CD4-positive, alpha-beta memory T cell (primary cell): Measurements from ENCODE around the gene DCAF4L1. TPM values are rescaled to one million over a fixed set of nuclear protein-coding genes. Genes with fewer than 3 reads are reported as not detected.

Experiments
- CTCF ChIA-PET: fragments of 350-600 bp; sonication (Branson Sonifier 250); formaldehyde crosslinking; loops from one replicate; lab custom pipeline; 2021; ENCODE audit warnings: inconsistent platforms; ENCODE audit not compliant: partially characterized antibody; lab: Charles Lee
- POLR2A ChIA-PET: fragments of 350-600 bp; sonication (Branson Sonifier 250); formaldehyde crosslinking; loops from one replicate; lab custom pipeline; 2021; ENCODE audit not compliant: partially characterized antibody; lab: Charles Lee
- DNase-seq, 5 donors: peaks; one replicate each; pipeline versions ENCODE4 v3.0.0 to v3.0.0-alpha.2; 2020 to 2022; ENCODE audit warnings: mixed read lengths in 1 of 5
- H3K27ac ChIP-seq: one replicate; pipeline ENCODE4 v1.7.0; 2013; ENCODE audit warnings: low read depth, low read length
- H3K27me3 ChIP-seq: 2 replicates; pipeline ENCODE4 v1.7.0; 2013; ENCODE audit warnings: mild to moderate bottlenecking, low read length, moderate library complexity; ENCODE audit not compliant: insufficient read depth
- H3K36me3 ChIP-seq: 2 replicates; pipeline ENCODE4 v1.7.0; 2013; ENCODE audit warnings: mild to moderate bottlenecking, low read length, moderate library complexity; ENCODE audit not compliant: insufficient read depth
- H3K4me1 ChIP-seq: 2 replicates; pipeline ENCODE4 v1.7.0; 2013; ENCODE audit warnings: mild to moderate bottlenecking, low read length, moderate library complexity; ENCODE audit not compliant: insufficient read depth
- H3K4me3 ChIP-seq, 2 donors: one replicate each; pipeline ENCODE4 v1.7.0; 2013; ENCODE audit warnings: low read length in 2 of 2, mild to moderate bottlenecking in 1 of 2
- H3K9me3 ChIP-seq, 2 donors: one replicate each; pipeline ENCODE4 v1.7.0; 2013; ENCODE audit warnings: low read length in 2 of 2, control low read depth in 1 of 2; ENCODE audit not compliant: control insufficient read depth in 1 of 2
- H3K27ac Mint-ChIP-seq, 7 donors: one replicate each; pipeline ENCODE4 v1.8.0; 2020 to 2021; ENCODE audit warnings: mixed read lengths in 7 of 7, mild to moderate bottlenecking in 6 of 7, inconsistent platforms in 3 of 7, moderate library complexity in 3 of 7
- H3K27me3 Mint-ChIP-seq, 2 donors: one replicate each; pipeline ENCODE4 v1.8.0; 2020 to 2021; ENCODE audit warnings: mixed read lengths in 2 of 2
- H3K36me3 Mint-ChIP-seq, 2 donors: one replicate each; pipeline ENCODE4 v1.8.0; 2020 to 2021; ENCODE audit warnings: mixed read lengths in 2 of 2, inconsistent platforms in 1 of 2, mild to moderate bottlenecking in 1 of 2
- H3K4me1 Mint-ChIP-seq, 4 donors: one replicate each; pipeline ENCODE4 v1.8.0; 2020 to 2021; ENCODE audit warnings: mixed read lengths in 4 of 4, mild to moderate bottlenecking in 1 of 4
- H3K4me3 Mint-ChIP-seq, 8 donors: one replicate each; pipeline ENCODE4 v1.8.0; 2020 to 2021; ENCODE audit warnings: mixed read lengths in 8 of 8, mild to moderate bottlenecking in 7 of 8, moderate library complexity in 6 of 8, inconsistent platforms in 3 of 8
- H3K9me3 Mint-ChIP-seq, 8 donors: one replicate each; pipeline ENCODE4 v1.8.0; 2020 to 2021; ENCODE audit warnings: mixed read lengths in 8 of 8, mild to moderate bottlenecking in 5 of 8, inconsistent platforms in 3 of 8, moderate library complexity in 1 of 8
- intact Hi-C: fragments of 100-400 bp; cut with micrococcal nuclease; formaldehyde crosslinking; loops from one replicate; pipeline ENCODE4 v1.15.1; 2023
- polyA plus RNA-seq, 2 donors: library from polyadenylated mRNA; unstranded; fragments of 300-500 nt; fragmentation: Illumina TruSeq; gene quantifications; one replicate each; pipeline ENCODE4 v1.2.3, GENCODE V29; 2021
- total RNA-seq, 2 experiments: library from RNA; stranded (reverse); gene quantifications; one replicate each; pipeline ENCODE4 v1.2.3, GENCODE V29; 2021

The DCAF4L1 gene
- total and polyA plus RNA-seq, 4 experiments from 2014 or later: 0.32 to 0.42 TPM; not detected in 2

- no peak for DNase-seq
- H3K4me1 ChIP-seq: peaks cover 4% of the 10 kb centered on the region
- H3K27ac Mint-ChIP-seq: no peak overlapping the region
- no peaks in the 10 kb centered on the region for H3K36me3 ChIP-seq
- intact Hi-C loops: no loop called here
- no peak overlapping the region for H3K4me3 Mint-ChIP-seq
- POLR2A ChIA-PET: no interaction called here
- H3K4me3 ChIP-seq: no peak overlapping the region
- no peaks in the 10 kb centered on the region for H3K9me3 Mint-ChIP-seq
- no peaks in the 10 kb centered on the region for H3K27me3 ChIP-seq
- no peaks in the 10 kb centered on the region for H3K9me3 ChIP-seq
- CTCF ChIA-PET: no interaction called here
- no peak overlapping the region for H3K27ac ChIP-seq
- H3K27me3 Mint-ChIP-seq: no peaks in the 10 kb centered on the region
- H3K4me1 Mint-ChIP-seq: peaks cover 10 to 39% (median 26%) of the 10 kb centered on the region in 4 donors
- H3K36me3 Mint-ChIP-seq: peaks cover 13 to 17% of the 10 kb centered on the region in 2 donors
Observed at GRCh38 chr4:41998019-41998418, 16.5 kb downstream of the DCAF4L1 start.

GRCh38 chr4:41999321-41999720 is 17.8 kb downstream of the DCAF4L1 start:
- H3K4me1 Mint-ChIP-seq: peaks cover 19 to 52% (median 38%) of the 10 kb centered on the region in 4 donors
- CTCF ChIA-PET: no interaction called here

GRCh38 chr4:42008011-42008786 is 26.6 kb downstream of the DCAF4L1 start:
- H3K4me1 Mint-ChIP-seq: peaks cover 29 to 57% (median 42%) of the 10 kb centered on the region in 4 donors
- H3K27ac Mint-ChIP-seq: peak overlapping the region in 2 of 7 donors; percentile 25 to 42
- CTCF ChIA-PET: no interaction called here

More at GRCh38 chr4:41999321-41999720, 17.8 kb downstream of the DCAF4L1 start:
- H3K27ac Mint-ChIP-seq: no peak overlapping the region
- Histone ChIP-seq H3K36me3 (no peaks in the 10 kb centered on the region), H3K27me3 (no peaks in the 10 kb centered on the region), H3K27ac (no peak overlapping the region), H3K4me3 (no peak overlapping the region), H3K4me1 (no peaks in the 10 kb centered on the region), H3K9me3 (no peaks in the 10 kb centered on the region)
- no peak overlapping the region for H3K4me3 Mint-ChIP-seq
- intact Hi-C loops: no loop called here
- no peaks in the 10 kb centered on the region for H3K27me3 Mint-ChIP-seq
- POLR2A ChIA-PET: no interaction called here
- no peak for DNase-seq
- peaks cover 26 to 29% of the 10 kb centered on the region in 2 donors for H3K36me3 Mint-ChIP-seq
- no peaks in the 10 kb centered on the region for H3K9me3 Mint-ChIP-seq

GRCh38 chr4:42015438-42015837 is 33.9 kb downstream of the DCAF4L1 start:
- H3K9me3 ChIP-seq: no peaks in the 10 kb centered on the region
- Mint-ChIP-seq H3K4me3 (no peak overlapping the region), H3K27ac (no peak overlapping the region), H3K27me3 (no peaks in the 10 kb centered on the region), H3K4me1 (peaks cover 22 to 48% (median 36%) of the 10 kb centered on the region in 4 donors), H3K36me3 (peaks cover 34 to 38% of the 10 kb centered on the region in 2 donors), H3K9me3 (no peaks in the 10 kb centered on the region)
- no peak overlapping the region for H3K4me3 ChIP-seq
- DNase-seq: no peak
- intact Hi-C loops: no loop called here
- ChIA-PET CTCF (no interaction called here), POLR2A (no interaction called here)
- no peaks in the 10 kb centered on the region for H3K27me3 ChIP-seq
- no peaks in the 10 kb centered on the region for H3K36me3 ChIP-seq
- H3K4me1 ChIP-seq: no peaks in the 10 kb centered on the region
- no peak overlapping the region for H3K27ac ChIP-seq

More at GRCh38 chr4:42008011-42008786, 26.6 kb downstream of the DCAF4L1 start:
- POLR2A ChIA-PET: no interaction called here
- no peak overlapping the region for H3K4me3 Mint-ChIP-seq
- H3K27me3 Mint-ChIP-seq: no peaks in the 10 kb centered on the region
- H3K36me3 Mint-ChIP-seq: peaks cover 57 to 68% of the 10 kb centered on the region in 2 donors
- no peak for DNase-seq
- Histone ChIP-seq H3K27ac (no peak overlapping the region), H3K9me3 (no peaks in the 10 kb centered on the region), H3K36me3 (no peaks in the 10 kb centered on the region), H3K27me3 (no peaks in the 10 kb centered on the region), H3K4me1 (no peaks in the 10 kb centered on the region), H3K4me3 (no peak overlapping the region)
- intact Hi-C loops: no loop called here
- H3K9me3 Mint-ChIP-seq: no peaks in the 10 kb centered on the region

- Histone ChIP-seq H3K4me1 (no peaks in the 10 kb centered on the region), H3K4me3 (no peak overlapping the region), H3K27me3 (no peaks in the 10 kb centered on the region), H3K36me3 (peaks cover 13% of the 10 kb centered on the region), H3K27ac (no peak overlapping the region), H3K9me3 (no peaks in the 10 kb centered on the region)
- H3K36me3 Mint-ChIP-seq: peaks cover 36 to 41% of the 10 kb centered on the region in 2 donors
- CTCF ChIA-PET: no interaction called here
- DNase-seq: no peak
- no peaks in the 10 kb centered on the region for H3K9me3 Mint-ChIP-seq
- H3K27ac Mint-ChIP-seq: no peak overlapping the region
- no peaks in the 10 kb centered on the region for H3K27me3 Mint-ChIP-seq
- intact Hi-C loops: no loop called here
- H3K4me3 Mint-ChIP-seq: no peak overlapping the region
- POLR2A ChIA-PET: no interaction called here
- peaks cover 18 to 33% (median 29%) of the 10 kb centered on the region in 4 donors for H3K4me1 Mint-ChIP-seq
Observed at GRCh38 chr4:42018451-42018850, 36.9 kb downstream of the DCAF4L1 start.

Other genes starting within 250 kb of the DCAF4L1 start
- not detected for gene PHOX2B, start 233.0 kb upstream of the DCAF4L1 start, total RNA-seq
- gene PHOX2B, start 233.0 kb upstream of the DCAF4L1 start, polyA plus RNA-seq: not detected
- gene TMEM33, start 46.3 kb upstream of the DCAF4L1 start, total RNA-seq: 10 to 100 TPM; 41.7 to 43.6 TPM
- gene TMEM33, start 46.3 kb upstream of the DCAF4L1 start, polyA plus RNA-seq: 10 to 100 TPM; 15.0 to 25.8 TPM
- 10 to 100 TPM; 28.6 to 31.5 TPM for gene SLC30A9, start 8.8 kb downstream of the DCAF4L1 start, total RNA-seq
- 10 to 100 TPM; 37.1 to 42.8 TPM for gene SLC30A9, start 8.8 kb downstream of the DCAF4L1 start, polyA plus RNA-seq
- under 1 TPM; 0.08 to 0.23 TPM for gene BEND4, start 170.9 kb downstream of the DCAF4L1 start, total RNA-seq
- gene BEND4, start 170.9 kb downstream of the DCAF4L1 start, polyA plus RNA-seq: under 1 TPM in 1 of 2 donors, not detected in 1; 0.28 TPM